ENCODE results near the gene DLEC1. TPM values are rescaled to one million over a fixed set of nuclear protein-coding genes. Genes with fewer than 3 reads are reported as not detected.

DLEC1 gene
- total and polyA plus RNA-seq, 9 of the 15 experiments (the other 6 are each of a cell fraction or from before 2014, with no cell fraction given) = 0.07 to 0.08 TPM; not detected in 7

GRCh38 chr3:37996785-37997301 is 42.2 kb upstream of the DLEC1 start (continued):
- no peak for TF ChIP-seq ZNF830 (CRISPR knock-in tag; IDR thresholded peaks at IDR 0.05)
- TF ChIP-seq, protein P1, sequence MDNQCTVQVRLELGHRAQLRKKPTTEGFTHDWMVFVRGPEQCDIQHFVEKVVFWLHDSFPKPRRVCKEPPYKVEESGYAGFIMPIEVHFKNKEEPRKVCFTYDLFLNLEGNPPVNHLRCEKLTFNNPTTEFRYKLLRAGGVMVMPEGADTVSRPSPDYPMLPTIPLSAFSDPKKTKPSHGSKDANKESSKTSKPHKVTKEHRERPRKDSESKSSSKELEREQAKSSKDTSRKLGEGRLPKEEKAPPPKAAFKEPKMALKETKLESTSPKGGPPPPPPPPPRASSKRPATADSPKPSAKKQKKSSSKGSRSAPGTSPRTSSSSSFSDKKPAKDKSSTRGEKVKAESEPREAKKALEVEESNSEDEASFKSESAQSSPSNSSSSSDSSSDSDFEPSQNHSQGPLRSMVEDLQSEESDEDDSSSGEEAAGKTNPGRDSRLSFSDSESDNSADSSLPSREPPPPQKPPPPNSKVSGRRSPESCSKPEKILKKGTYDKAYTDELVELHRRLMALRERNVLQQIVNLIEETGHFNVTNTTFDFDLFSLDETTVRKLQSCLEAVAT (IDR thresholded peaks at IDR 0.05) = peak in 1 of 2 experiments; percentile 81; a peak in 2 of 4 replicates
- TF ChIP-seq ZNF586 (CRISPR knock-in tag; conservative IDR thresholded peaks at IDR 0.05) = no peak
- TF ChIP-seq TEAD1 (CRISPR knock-in tag; IDR thresholded peaks at IDR 0.05) = peak; percentile 94 to 96
- peak; percentile 83; the same call in 1 of the 2 replicates for TF ChIP-seq XRCC5 (IDR thresholded peaks at IDR 0.05; ENCODE audit: low read depth, low read length)
- peak; percentile 83 for TF ChIP-seq HDGF (IDR thresholded peaks at IDR 0.05)
- TF ChIP-seq SMARCA5 (IDR thresholded peaks at IDR 0.05) = peak; percentile 56; the same call in 1 of the 2 replicates
- TF ChIP-seq GATAD2B (IDR thresholded peaks at IDR 0.05; ENCODE audit: borderline replicate concordance) = no peak
- no peak for TF ChIP-seq TFAM (CRISPR knock-in tag; conservative IDR thresholded peaks at IDR 0.05)
- TF ChIP-seq E2F1 (CRISPR knock-in tag; IDR thresholded peaks at IDR 0.05) = peak; percentile 65; the same call in 1 of the 2 replicates
- peak; percentile 53 for TF ChIP-seq SMC3 (conservative IDR thresholded peaks at IDR 0.05; ENCODE audit: insufficient read depth, low read depth, low read length)
- no peak for TF ChIP-seq ZNF217 (CRISPR knock-in tag; IDR thresholded peaks at IDR 0.05)
- TF ChIP-seq, protein P2, sequence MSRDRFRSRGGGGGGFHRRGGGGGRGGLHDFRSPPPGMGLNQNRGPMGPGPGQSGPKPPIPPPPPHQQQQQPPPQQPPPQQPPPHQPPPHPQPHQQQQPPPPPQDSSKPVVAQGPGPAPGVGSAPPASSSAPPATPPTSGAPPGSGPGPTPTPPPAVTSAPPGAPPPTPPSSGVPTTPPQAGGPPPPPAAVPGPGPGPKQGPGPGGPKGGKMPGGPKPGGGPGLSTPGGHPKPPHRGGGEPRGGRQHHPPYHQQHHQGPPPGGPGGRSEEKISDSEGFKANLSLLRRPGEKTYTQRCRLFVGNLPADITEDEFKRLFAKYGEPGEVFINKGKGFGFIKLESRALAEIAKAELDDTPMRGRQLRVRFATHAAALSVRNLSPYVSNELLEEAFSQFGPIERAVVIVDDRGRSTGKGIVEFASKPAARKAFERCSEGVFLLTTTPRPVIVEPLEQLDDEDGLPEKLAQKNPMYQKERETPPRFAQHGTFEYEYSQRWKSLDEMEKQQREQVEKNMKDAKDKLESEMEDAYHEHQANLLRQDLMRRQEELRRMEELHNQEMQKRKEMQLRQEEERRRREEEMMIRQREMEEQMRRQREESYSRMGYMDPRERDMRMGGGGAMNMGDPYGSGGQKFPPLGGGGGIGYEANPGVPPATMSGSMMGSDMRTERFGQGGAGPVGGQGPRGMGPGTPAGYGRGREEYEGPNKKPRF (IDR thresholded peaks at IDR 0.05; ENCODE audit: low read depth, low read length) = no peak
- TF ChIP-seq POLR3G (IDR thresholded peaks at IDR 0.05; ENCODE audit: extremely low read depth, insufficient read length, insufficient replicate concordance) = no peak
- TF ChIP-seq KAT8 (IDR thresholded peaks at IDR 0.05; ENCODE audit: low read depth) = no peak
- no peak for TF ChIP-seq ZNF398 (CRISPR knock-in tag; IDR thresholded peaks at IDR 0.05)
- peak in 1 of 2 experiments; percentile 60; a peak in 1 of 4 replicates for TF ChIP-seq MAZ (CRISPR knock-in tag; conservative IDR thresholded peaks at IDR 0.05 in 1 of 2, IDR thresholded peaks at IDR 0.05 in 1 of 2)
- no peak; the same call in 1 of the 2 replicates for TF ChIP-seq ZBTB12 (CRISPR knock-in tag; IDR thresholded peaks at IDR 0.05)
